Measurements from ENCODE around the gene LRP1-AS. TPM values are rescaled to one million over a fixed set of nuclear protein-coding genes. Genes with fewer than 3 reads are reported as not detected.

Gene LRP1-AS
- total RNA-seq, 1 experiment from 2014 or later, result not detected

- DNase-seq (ENCODE audit: low spot score), result no peak
These were observed 33.0 kb upstream of the LRP1-AS start for GRCh38 chr12:57180321-57180989.

GRCh38 chr12:57179331-57180086, 32.1 kb upstream of the LRP1-AS start:
- DNase-seq (ENCODE audit: low spot score), result no peak

- DNase-seq (ENCODE audit: low spot score), result no peak
These were observed 30.8 kb upstream of the LRP1-AS start for GRCh38 chr12:57178213-57178612.

- no peak for DNase-seq (ENCODE audit: low spot score)
These were observed 29.9 kb upstream of the LRP1-AS start for GRCh38 chr12:57177354-57177753.

GRCh38 chr12:57176846-57177245, 29.4 kb upstream of the LRP1-AS start:
- DNase-seq (ENCODE audit: low spot score), result no peak

- no peak for DNase-seq (ENCODE audit: low spot score)
These were observed 28.7 kb upstream of the LRP1-AS start for GRCh38 chr12:57176139-57176477.

- DNase-seq (ENCODE audit: low spot score), result peak; percentile 53
These were observed 28.2 kb upstream of the LRP1-AS start for GRCh38 chr12:57175428-57176138.

GRCh38 chr12:57173683-57174082, 26.3 kb upstream of the LRP1-AS start:
- DNase-seq (ENCODE audit: low spot score), result no peak

- no peak for DNase-seq (ENCODE audit: low spot score)
These were observed 25.7 kb upstream of the LRP1-AS start for GRCh38 chr12:57173089-57173488.

- no peak for DNase-seq (ENCODE audit: low spot score)
These were observed 24.2 kb upstream of the LRP1-AS start for GRCh38 chr12:57171668-57172067.

- DNase-seq (ENCODE audit: low spot score), result no peak
These were observed 23.5 kb upstream of the LRP1-AS start for GRCh38 chr12:57170927-57171326.

- DNase-seq (ENCODE audit: low spot score), result no peak
These were observed 23.0 kb upstream of the LRP1-AS start for GRCh38 chr12:57170408-57170807.

- no peak for DNase-seq (ENCODE audit: low spot score)
These were observed 22.6 kb upstream of the LRP1-AS start for GRCh38 chr12:57169969-57170368.

- no peak for DNase-seq (ENCODE audit: low spot score)
These were observed 21.8 kb upstream of the LRP1-AS start for GRCh38 chr12:57169046-57169795.

GRCh38 chr12:57168058-57168457, 20.6 kb upstream of the LRP1-AS start:
- DNase-seq (ENCODE audit: low spot score), result no peak

GRCh38 chr12:57166971-57167371, 19.6 kb upstream of the LRP1-AS start:
- no peak for DNase-seq (ENCODE audit: low spot score)

- peak; percentile 73 for DNase-seq (ENCODE audit: low spot score)
These were observed 18.3 kb upstream of the LRP1-AS start for GRCh38 chr12:57165741-57166140.

GRCh38 chr12:57164966-57165625, 17.7 kb upstream of the LRP1-AS start:
- no peak for DNase-seq (ENCODE audit: low spot score)

- DNase-seq (ENCODE audit: low spot score), result no peak
These were observed 17.0 kb upstream of the LRP1-AS start for GRCh38 chr12:57164454-57164853.

GRCh38 chr12:57162553-57163125, 15.2 kb upstream of the LRP1-AS start:
- no peak for DNase-seq (ENCODE audit: low spot score)

GRCh38 chr12:57161491-57161890, 14.1 kb upstream of the LRP1-AS start:
- DNase-seq (ENCODE audit: low spot score), result no peak

Data from H4 (cell line).